H1 (cell line): ENCODE measurements around the gene COL26A1. TPM values are rescaled to one million over a fixed set of nuclear protein-coding genes. Genes with fewer than 3 reads are reported as not detected.

Experiments
- BCL11A ChIP-seq, 2 experiments: IDR thresholded peaks; one replicate each; pipeline ENCODE4 v1.6.1; 2011; ENCODE audit warnings: low read depth in 2 of 2, low read length in 2 of 2, mild to moderate bottlenecking in 2 of 2
- CTCF ChIP-seq, 3 experiments: IDR thresholded peaks; 1 replicate in 2 of 3; 2 replicates in 1 of 3; pipeline versions ENCODE4 v1.5.1 to v1.6.1; 2011; ENCODE audit warnings: low read length in 3 of 3, mild to moderate bottlenecking in 3 of 3, inconsistent platforms in 2 of 3, low read depth in 1 of 3, moderate library complexity in 1 of 3; ENCODE audit not compliant: insufficient read depth in 1 of 3; ENCODE audit errors: control extremely low read depth in 1 of 3
- PHF8 ChIP-seq: fragments of 200-600 bp; sonication (generic); conservative IDR thresholded peaks from 2 replicates; pipeline ENCODE4 v1.7.1; 2012; ENCODE audit warnings: low read depth, mild to moderate bottlenecking, inconsistent platforms, low read length, moderate library complexity
- POU5F1 ChIP-seq: IDR thresholded peaks from 2 replicates; pipeline ENCODE4 v1.6.1; 2011; ENCODE audit warnings: low read depth, mild to moderate bottlenecking, low read length, moderate library complexity
- SIRT6 ChIP-seq: IDR thresholded peaks from one replicate; pipeline ENCODE4 v1.7.1; 2012; ENCODE audit warnings: low read length, inconsistent platforms
- polyA plus RNA-seq, 7 experiments: library from polyadenylated mRNA; depleted of rRNA in 3 of 7; stranded (reverse) in 5 of 7; unstranded in 2 of 7; fragments of >200 nt in 5 of 7; fragments of 200-250 nt in 2 of 7; gene quantifications; 1 replicate in 5 of 7; 2 replicates in 1 of 7; 4 replicates in 1 of 7; pipeline versions ENCODE4 v1.2.1 to v1.2.3, GENCODE V29; 2011 to 2013; ENCODE audit warnings: missing spikeins in 2 of 7, mixed read lengths in 2 of 7
- total RNA-seq: library from RNA; stranded (reverse); fragmentation: NEBNext Ultra II Directional; extraction: Animal tissue kit (Norgen Biotek cat#: 25700); gene quantifications from 2 replicates; pipeline ENCODE4 v1.2.1, GENCODE V29; 2021

COL26A1 gene
- total and polyA plus RNA-seq, 2 of the 8 experiments (the other 6 are each of a cell fraction or from before 2014, with no cell fraction given): 51.1 to 68.8 TPM

- TF ChIP-seq CTCF (IDR thresholded peaks at IDR 0.05; ENCODE audit: control extremely low read depth in 1 of 3, insufficient read depth in 1 of 3, low read depth in 1 of 3, low read length in 3 of 3) (no peak), SIRT6 (no peak), POU5F1 (no peak), BCL11A (IDR thresholded peaks at IDR 0.05; ENCODE audit: low read depth in 2 of 2, low read length in 2 of 2) (no peak), PHF8 (no peak)
- TF ChIP-seq, all 59 proteins: peak for 0
Measured at GRCh38 chr7:101594790-101595189, 232.1 kb downstream of the COL26A1 start (continued).
